Measurements from ENCODE around the gene NAA40.

The NAA40 gene

DNA sequence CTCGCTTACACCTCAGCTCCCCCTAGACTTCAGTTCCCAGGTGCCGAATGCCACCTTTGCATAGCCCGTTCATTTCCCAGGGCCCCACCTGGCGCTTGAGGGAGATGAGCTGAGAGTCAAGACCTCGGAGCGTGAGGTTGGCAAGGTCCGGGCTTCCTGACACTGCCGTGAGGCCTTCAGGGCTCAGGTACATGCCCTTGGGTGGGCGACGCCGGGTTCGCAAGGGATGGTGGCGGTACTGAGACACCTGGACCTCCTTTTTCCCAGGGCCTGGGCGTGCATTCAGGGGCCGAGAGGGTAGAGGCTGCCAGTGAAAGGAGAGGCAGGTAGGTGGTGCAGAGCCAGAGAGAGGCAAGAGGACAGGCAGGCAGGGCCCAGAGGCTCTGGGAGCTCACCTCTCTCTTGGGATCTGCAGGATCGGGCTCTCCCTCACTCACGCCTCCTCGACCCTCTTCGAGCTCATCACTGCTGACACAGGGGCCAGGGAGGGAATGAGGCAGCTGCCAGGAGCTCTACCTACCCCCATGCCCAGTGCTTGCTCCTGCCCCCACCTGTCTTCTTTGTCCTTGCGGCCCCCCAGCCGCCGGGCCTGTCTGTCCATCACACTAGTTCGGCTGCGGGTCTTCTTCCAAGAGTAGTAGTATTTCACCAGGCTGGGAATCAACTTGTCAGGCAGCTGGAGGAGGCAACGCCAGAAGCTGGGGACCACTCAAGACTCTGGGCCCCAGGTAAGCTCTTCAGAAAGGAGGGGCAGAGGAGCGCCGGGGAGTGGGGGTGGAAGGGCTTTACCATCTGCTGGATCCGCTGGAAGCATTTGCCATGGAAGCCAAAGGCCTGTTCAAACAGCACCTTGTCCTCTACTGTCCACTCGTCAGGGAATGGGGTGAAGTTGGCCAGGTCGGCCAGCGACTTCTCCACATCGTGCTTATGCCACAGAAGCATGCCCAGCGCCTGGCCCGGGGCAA lies 24.7 kb upstream of the NAA40 start:
- no peak for DNase-seq

DNA sequence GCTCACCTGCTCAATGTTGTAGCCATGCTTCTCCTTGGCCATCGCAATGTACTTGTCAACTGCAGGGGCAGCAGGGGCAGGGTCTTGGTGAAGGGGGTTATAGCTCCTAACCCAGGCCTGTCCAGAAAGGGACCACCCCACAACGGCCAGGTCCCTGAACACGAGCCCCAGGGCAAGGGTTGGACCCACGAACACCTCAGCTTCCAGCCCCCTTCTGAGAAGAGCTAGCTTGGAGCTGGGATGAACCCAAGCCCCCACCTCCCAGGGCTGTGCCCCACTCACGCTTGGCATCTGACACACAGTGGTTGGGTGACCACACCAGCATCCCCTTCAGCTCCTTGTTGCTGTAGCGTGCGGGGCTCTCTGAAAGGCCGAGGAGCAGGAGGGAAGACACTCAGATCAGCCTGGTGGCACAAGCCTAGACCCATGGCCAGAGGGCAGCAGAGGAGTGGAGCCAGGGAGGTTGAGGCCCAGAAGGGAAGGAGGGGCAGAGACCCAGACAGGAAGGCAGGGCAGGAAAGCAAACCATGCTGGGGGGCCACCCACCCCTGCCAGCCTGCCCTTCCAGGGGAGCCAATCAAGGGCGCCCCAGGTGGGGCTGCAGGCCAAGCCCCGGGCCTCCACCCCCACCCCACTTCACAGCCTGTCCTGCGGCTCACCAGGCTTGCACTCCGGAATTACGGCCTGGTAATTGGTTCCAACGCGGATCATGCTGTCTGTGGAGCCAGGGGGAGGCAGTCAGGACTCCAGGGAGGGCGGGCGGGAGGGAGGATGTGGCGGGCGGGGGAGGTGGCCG lies 23.7 kb upstream of the NAA40 start:
- no peak for DNase-seq

DNA sequence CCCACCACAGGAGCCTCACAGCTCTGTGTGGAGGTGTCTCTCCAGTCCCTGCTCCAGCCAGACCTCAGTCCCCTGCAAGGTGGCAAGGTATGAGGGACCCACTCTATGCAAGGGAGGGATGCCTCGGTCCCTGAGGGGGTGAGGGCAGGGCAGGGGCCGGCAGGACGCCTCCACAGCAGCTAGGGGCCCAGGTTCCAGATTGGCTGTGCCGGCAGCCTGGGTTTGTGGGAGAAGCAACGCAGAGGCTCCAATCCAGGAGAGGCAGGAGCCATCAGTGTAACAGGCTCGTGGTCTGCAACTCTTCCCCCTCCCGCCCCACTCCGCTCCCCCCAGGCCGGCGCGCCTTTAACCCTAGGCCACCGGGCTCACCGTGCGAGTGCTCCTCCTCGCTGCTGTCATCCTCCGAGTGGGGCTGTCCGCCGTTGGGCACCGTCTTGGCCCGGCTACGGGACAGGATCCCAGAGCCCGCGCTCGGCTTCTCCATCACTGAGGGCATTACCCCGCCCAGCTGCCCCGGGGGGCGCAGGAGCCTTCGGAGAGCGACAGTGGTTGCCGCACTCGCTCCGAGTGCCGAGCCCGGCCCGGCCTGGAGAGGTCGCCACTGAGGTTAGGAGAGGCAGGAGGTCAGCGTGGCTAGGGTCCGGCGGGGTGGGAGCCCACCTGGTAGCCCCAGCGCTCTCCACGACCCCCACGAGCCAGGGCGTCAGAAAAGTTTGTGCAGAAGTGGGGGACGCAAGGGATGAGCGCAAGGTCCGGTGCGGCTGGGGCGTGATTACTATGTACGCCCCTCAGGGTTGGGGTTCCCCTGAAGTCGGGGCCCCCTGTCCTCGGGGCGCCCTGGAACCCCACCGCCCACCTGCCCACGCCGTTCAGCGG lies 22.6 kb upstream of the NAA40 start:
- DNase-seq = peak; percentile 39

DNA sequence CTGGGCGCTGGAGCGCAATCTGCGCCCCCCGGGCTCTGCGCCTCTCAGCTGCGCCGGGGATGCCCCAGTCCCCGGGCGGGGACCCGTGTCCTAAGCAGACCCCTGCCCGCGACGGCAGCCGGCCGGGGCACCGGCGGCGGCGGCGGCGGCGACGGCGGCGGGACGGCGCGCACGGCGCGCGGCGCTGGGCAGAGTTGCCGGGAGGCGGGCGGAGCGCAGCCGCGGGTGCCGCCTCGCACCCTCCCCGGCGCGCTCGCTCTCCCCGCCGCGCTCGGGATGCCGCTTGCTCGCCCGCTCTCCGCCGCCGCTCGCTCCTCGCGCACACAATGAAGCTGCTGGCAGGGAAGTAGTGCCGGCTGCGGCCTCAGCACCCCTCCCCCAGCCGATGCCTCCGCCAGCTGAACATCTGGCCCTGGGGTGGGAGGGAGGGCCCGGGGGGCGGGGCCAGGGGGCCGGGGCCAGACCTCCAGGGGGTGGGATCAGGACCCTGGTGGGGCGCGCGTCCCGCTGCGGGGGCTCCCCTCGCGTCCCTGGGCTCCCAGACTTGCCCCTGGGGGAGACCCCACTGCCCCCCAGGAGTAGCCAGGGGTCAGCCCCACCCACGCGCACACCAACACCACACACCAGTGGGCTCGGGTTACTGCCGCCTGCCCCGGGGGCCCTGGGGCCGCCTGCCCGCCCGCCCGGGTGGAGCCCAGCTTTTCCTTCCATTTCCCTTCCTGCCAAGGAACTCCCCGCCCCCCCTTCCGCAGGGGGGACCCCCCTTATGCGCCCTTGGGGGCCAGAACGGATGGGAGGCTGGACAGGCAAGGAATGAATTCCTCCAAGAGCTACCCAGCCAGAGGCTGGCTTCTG lies 21.7 kb upstream of the NAA40 start, which contains the start of gene RCOR2:
RCOR2 (minus strand) TSS at position 328 of the 855 bp plus-strand sequence. CDS start 708 bp downstream, outside the sequence.
- DNase-seq = peak; percentile 85

DNA sequence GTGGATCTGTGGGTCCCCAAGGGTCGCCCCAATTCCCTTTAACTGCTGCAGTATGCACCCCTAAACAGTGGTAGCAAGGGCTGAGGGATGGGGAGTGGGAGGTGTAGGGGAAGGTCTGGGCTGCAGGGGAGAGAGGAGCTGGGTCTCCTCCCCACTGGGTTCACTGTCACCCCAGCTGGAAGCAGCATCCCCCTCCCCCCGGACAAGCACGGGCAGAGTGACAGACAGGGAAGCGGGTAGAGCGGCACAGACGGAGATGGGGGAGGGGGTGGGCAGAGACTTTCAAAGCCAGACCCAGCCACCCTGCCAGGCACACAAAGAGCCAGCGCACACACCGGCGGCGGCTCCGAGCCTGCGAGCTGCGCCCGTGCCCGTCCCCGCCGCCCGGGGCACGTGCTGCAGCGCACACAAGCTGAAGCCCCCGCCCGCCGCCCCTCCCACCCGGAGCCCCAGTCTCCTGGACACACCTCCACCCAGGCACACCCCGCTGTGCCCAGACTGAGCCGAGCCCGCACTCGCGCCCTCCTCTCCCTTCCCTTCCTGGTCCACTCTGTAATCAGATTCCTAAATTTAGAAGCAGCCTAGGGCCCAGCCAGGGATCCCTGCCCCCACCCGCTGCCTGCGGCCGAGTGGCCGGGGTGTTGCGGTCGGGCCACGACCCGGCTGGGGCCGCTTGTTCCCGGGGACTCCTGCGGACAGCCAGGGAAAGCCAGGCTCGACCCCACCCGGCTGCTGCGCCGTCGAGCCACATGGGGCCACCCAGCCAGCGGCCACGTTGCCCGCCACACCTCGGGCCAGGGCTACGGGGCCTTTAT lies 20.9 kb upstream of the NAA40 start:
- DNase-seq = peak; percentile 91

DNA sequence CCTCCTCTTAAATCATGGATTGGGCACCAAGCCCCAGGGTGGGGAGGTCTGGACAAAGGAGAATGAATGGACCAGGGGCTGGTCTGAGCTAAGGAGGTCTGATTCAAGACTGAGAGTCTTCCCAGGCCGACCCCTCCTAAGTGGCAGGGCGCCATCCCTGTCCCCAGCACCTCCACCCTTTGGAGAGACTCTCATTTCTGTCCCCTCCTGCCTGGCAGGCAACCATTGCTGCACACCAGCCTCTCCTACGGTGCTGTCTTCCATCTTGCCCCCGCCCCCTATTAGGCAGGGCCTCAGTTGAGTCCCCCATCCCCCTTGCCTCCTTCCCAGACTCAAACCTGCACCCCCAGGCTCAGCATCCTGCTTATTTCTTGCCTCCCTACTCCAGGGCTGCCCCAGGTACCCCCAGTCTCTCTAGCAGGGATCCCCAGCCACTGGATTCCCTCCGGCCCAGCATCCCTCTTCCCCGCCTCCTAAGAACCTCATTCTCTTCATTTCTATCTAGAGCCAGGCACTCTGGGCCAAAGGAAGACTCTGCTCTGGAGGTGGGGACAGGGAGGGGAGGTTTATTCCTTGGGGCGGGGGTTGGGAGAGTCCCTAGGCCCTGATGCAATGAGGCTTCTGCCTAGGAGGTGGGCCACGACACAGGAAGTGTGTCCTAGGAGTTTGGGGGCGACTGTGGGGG lies 20.2 kb upstream of the NAA40 start:
- no peak for DNase-seq

DNA sequence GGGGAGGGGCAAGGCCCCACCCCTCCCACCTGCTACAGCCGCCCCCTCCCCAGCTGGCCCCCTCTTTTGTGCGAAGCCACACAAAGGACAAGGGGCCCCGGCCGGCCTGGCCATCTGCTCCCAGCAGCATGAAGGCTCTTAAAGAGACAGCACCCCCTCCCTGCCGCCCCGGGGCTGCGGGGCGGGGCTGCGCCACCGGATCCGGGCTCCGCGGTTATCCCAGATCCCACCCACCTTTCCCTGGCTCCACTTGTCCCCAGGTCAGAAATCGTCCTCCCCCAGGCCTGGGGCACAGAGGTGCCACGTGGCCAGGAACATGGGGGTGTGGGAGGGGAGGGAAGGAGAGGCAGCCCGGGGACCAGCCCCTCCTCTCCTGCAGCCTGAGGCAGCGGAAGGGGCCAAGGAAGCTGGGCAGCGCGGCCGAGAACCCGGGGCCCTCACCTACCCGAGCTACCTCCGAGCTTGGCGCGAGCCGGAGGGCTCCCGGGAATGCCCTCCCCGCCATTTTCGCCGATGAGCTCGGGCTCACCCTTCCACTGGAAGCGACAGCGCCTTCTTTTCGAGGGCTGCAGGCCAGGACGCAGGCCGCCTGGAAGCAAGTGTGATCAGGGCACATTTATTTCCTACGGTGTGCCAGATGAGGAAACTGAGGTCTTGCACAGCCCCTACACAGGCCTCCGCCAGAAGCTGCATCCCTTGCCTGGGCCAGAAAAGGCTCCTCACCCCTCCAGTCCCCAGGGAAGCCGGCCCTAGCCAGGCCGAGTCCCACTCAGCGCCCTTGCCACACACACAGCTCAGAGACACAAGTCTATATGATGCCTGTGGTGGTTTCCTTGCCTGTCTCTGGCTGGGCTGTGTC lies 19.3 kb upstream of the NAA40 start:
- no peak for DNase-seq

DNA sequence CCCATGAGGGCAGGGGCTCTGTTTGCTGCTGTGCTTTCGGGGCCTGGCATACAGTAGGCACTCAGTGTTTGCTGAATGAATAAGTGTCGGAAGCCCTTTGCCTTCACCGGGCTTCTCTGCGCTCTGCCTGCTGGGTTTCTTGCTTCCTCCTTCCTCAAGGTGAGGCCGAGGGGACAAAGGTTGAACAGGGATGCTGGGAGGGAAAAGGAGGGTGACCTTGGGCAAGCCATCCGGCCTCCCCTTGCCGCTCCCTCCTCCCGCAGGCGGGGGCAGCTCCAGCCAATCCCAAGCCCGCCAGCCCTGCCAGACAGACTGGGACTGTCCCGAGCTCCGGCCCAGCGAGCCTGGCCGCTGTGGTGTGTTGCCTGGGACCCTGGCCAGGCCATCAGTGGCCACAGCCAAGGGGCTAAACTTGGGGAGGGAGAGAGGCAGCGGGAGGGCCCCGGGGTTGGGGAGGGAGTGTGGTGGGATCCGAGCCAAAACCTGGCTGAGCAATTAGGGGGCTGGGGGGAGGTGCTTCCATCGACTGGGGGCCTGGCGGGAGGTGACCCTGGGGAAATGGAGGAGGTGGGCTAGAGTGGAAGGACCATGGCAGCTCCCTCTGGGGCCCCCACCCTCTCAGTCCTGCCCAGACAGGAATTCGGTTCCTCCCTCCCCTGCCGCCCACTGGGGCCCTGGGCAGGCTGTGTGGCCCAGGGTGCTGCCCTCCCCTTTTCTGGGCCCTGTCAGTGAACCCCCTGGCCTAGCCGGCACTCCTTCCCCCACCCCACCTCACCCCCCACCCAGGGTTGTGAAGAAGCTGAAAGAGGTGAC lies 18.5 kb upstream of the NAA40 start:
- DNase-seq = no peak

DNA sequence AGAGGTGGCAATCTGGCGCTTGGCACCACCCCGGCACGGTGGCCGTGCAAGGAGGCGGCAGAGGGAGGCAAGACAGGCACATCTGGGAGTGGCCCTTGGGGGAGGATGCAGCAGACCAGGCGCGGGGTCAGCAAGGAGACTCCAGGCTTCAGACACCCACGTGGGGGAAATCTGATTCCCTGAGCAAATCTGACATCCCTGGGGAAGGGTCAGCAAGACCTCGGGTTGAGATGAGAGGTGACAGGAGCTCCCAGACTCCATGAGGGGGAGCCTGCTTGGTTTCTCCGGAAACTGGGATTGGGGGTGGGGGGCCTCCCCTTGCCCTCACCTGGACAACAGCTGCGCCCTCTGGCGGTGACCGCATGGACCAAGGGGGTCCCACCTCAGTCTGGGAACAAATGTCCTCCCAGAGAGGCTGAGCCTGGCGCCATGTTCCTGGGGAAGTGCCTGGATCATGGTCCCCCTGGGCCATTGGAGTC lies 17.8 kb upstream of the NAA40 start:
- no peak for DNase-seq

DNA sequence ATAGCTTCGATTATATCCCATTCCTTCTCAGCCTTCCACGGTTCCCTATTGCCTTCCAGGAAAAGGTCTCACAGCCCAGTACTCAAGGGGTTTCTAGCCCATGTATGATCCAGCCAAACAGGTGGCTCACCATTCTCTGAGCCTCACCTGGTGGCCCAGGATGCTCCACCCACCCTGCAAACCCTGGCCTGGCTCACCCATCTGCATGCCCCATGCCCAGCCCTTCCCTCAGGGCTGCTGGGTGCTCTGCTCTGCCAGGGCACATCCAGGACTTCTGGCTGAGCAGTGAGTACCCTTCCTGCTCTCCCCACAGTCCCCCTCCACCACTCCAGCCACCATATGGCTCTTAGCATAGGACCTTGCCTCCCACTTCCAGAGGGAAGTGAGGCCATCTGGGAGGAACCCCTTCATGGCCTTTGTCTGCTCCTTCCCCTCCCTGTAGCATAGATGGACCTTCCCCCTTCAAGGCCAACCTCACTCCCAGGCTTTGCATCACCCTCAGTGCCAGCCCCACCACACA lies 16.1 kb upstream of the NAA40 start:
- DNase-seq = no peak

DNA sequence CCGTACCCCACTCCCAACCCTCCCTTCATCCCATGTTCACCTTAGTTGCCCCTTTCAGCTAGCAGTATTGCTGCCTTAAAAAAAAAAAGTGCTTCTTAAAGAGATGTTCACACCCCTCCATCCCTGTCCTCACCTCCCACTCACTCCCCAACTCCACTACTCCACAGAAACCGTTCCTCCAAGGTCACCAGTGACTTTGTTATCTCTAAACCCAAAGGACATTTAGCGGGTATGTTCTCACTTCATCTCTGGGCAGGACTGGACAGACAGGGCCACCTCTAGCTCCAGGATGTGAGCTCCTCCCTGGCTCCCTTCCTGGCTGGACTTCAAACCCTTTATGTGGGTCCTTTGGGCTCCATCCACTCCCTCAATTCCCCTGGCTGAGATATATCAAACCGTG lies 15.5 kb upstream of the NAA40 start:
- no peak for DNase-seq

DNA sequence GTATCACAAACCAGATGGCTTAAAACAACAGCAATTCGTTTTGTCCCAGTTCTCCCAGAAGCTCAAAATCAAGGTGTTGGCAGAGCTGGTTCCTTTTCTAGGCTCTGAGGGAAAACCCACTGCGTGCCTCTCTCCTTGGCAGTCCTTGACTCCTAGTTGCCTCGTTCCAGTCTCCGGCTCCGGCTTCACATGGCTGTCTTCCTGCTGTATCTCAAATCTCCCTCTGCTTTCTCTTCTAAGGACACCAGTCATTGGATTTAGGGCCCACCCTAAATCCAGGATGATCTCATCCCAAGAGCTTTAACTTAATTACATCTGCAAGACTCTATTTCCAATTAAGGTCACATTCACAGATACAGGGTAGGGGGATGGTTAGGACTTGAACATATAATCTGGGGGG lies 9.2 kb upstream of the NAA40 start:
- DNase-seq = no peak

DNA sequence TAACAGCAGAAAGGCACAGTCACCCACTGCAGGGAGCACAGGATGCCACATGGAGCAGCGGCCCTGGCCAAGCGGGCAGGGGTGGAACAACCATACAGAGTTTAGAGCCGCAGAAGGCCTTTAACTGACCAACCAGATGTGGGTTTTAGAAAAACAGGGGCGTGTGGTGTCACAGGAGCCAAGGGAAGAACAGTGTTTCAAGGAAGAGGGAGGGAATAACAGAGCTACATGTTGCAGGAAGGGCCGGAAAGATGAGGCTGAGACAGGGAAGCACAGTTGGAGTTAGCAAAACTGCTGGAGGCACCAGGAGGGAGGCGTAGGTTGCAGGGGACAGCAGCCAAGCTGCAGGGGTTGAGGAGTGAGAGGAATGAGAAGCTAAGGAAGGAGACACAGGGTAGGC lies 7.8 kb upstream of the NAA40 start:
- DNase-seq = no peak

DNA sequence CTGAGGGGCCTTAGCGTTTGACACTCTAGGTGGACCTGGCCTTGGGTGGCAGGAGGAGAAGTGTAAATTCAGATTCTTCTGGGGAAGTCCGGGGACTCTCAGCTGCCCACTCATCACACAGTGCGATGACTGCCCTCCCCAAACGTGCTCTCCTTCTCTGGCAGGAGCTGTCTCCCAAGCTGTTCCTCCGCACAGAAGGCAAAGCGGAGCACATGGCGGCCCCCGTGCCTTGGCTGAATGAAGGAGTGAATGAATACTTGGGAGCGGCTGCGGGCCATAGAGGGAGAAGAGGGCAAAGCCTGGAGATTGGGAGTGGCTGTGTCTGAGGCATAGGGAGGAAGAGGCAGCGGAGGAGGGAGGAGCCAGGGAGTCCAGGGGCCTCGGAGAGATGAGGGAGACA lies 6.9 kb upstream of the NAA40 start:
- DNase-seq = no peak

DNA sequence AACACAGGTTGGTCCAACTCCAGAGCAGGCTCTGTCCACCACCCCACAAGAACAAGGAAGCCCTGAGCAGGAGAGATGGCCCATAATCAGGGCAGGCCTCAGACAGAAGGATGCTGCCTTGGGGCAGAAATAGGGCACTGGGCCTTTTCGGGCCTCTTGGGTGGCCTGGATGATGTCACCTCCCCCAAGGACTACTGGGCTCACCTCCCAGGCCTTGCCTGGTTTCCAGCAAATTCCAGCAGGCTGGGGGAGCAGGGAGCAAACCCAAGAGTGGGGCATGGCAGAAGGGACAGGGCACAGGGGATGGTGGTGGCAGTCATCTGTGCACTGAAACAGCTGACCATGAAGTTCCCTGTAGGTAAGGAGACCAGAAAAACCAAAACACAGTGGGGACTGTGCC lies 5.3 kb upstream of the NAA40 start:
- no peak for DNase-seq

DNA sequence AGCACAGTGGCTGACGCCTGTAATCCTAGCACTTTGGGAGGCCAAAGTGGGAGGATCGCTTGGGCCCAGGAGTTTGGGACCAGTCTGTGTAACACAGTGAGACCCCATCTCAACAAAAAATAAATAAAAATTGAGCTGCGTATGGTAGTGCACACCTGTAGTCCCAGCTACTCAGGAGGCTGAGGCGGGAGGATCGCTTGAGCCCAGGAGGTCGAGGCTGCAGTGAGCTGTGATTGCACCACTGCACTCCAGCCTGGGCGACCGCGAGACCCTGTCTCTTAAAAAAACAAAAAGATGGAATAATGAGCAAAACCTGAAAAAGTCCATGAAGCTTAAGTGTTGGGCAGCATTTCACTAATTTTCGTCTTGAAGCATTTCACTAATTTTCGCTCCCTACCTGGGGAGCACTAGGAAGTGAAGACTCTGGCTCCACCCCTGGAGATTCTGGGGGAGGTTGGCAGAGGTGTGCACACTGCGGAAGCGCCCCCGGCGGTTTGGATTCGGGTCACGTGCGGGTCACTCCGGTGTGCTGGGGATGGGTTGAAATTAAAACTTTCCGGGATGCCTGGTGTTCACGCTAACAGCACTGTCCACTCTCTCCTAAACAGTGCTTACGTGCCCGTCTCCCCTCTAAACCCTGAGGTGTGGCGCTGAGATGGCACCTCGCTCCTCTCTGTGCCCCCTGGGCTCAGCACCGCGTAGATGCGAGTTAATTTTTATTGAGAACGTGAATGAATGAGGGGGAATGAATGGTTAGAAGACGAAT lies 906 bp upstream of the NAA40 start:
- peak; percentile 52 for DNase-seq

DNA sequence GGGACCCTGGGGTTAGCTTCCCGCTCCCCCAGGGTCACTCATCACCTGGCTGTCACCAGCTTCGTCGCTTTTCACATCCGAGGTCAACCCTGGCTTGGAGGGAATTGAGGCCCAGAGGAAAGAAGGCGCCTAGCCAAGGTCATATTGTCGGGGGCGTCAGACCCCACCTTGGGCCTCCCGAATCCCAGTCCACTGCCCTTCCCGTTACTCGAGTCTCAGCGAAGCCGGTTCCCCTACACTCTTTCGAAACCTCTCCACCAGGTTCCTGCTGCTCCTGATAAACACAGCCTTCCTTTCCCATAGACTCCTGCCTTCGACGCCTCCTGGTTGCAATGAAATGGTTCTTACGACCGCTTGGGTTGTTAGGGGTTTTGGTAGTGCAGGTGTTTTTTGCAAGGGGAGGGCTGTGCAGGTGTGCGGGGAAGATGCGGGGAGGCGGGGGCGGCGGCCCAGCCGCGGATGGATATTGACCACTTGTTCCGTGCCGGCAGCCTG lies 642 bp downstream of the NAA40 start:
- no peak for DNase-seq

Measured in COR-L47 (cell line).